Stimulated activated CD8-positive, alpha-beta memory T cell treated with anti-CD3 and anti-CD28 coated beads, Interleukin-15, amount 100 ng/mL, for 4 hours (primary cell): Measurements from ENCODE around the gene OSBPL9.
"Not testable (repeated sequence)": the region's sequence is repeated elsewhere in the genome, so short reads cannot be mapped to it uniquely, and the experiment has no call there.

ENCODE experiments used
- DNase-seq, 2 donors: peaks; one replicate each; pipeline ENCODE4 v3.0.0-alpha.2; 2020; ENCODE audit warnings: low read depth in 2 of 2

OSBPL9 gene

DNA sequence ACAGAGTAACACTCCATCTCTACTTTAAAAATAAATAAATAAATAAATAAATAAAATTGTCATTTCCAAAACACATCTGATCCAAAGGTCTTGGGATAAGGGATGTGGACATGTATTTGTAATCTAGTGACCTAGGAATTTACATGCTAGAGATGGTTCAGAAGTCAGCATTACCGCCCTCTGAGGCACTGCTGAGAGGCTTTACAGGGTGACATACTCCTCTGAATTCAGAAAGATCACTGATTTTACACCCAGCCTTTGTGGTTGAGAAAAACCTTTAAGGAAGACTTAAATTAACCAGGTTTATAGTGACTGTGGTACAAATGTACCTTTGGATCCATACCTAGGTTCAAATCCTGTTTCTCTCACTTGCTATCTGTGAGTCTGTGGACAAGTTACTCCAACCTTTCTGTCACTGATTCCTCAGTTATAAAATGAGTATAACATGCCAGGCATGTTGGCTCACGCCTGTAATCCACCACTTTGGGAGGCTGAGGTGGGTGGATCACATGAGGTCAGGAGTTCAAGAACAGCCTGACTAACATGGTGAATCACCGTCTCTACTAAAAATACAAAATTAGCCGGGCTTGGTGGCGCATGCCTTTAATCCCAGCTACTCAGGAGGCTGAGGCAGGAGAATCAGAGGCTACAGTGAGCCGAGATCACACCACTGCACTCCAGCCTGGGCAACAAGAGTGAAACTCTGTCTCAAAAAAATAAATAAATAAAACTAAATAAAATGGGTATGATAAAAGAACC, 20.1 kb downstream of the OSBPL9 start:
- no peak for DNase-seq

DNA sequence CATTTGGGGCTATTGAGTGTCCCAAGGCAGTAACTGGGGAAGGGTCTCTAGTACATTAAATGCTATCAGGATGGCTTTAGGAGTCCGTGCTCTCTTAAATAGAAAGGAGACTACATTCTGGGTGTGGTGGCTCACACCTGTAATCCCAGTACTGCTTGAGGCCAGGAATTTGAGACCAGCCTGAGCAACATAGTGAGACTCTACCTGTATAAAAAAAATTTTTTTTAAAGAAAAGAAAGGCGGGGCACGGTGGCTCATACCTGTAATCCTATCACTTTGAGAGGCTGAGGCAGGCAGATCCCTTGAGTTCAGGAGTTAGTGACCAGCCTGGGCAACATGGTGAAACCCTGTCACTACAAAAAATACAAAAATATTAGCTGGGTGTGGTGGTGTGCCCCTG, 21.5 kb downstream of the OSBPL9 start:
- no peak for DNase-seq

DNA sequence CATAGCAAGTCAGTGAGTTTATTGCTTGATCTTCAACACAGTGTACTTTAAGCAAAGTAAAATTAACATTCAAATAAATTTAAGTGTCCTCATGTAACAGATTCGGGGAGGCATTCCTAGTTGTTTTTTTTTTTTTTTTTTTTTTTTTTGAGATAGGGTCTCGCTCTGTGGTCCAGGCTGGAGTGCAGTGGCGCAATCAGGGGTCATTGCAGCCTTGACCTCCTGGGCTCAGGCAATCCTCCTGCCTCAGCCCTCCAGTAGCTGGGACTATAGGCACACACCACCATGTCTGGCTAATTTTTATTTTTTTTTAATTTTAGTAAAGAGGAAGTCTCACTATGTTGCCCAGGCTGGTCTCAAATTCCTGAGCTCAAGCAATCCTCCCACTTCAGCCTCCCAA, 22.8 kb downstream of the OSBPL9 start:
- DNase-seq: no peak

DNA sequence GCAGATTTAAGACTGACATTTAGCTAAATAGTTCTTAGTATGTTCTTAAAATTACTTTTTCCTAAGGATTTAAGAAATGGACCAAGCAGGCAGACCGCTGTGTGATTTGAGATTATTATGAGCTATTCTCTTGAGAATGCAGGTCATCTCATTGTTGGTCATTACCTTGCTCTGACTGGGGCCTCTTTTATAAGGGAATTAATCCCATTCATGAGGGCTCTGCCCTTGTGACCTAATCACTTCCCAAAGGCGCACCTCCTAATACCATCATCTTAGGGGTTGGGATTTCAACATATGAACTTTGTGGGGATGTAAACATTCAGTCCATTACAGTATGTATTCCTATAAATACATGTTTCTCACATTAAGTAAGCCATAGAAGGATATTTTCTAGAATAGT, 24.2 kb downstream of the OSBPL9 start:
- DNase-seq: no peak

DNA sequence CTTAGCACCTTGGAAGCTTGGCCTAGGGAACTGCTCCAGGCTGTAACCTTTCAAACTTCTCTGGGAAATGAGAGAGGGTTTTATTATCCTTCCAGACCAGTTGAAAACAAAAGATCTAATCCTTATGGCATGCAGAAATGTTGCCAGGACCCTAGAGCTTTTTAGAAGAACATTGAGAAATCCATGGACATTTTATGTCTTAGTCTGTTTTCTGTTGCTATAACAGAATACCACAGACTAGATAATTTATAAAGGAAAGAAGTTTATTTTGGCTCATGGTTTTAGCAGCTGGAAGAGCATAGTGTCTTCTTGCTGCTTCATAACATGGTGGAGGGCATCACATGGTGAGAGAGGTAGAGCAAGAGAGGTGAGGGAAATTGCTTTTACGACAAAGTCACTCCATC, 25.8 kb downstream of the OSBPL9 start:
- DNase-seq: no peak

GRCh38 chr1:51643362-51643761, 26.5 kb downstream of the OSBPL9 start:
- DNase-seq: no peak

GRCh38 chr1:51644020-51644419, 27.1 kb downstream of the OSBPL9 start:
- DNase-seq: no peak

DNA sequence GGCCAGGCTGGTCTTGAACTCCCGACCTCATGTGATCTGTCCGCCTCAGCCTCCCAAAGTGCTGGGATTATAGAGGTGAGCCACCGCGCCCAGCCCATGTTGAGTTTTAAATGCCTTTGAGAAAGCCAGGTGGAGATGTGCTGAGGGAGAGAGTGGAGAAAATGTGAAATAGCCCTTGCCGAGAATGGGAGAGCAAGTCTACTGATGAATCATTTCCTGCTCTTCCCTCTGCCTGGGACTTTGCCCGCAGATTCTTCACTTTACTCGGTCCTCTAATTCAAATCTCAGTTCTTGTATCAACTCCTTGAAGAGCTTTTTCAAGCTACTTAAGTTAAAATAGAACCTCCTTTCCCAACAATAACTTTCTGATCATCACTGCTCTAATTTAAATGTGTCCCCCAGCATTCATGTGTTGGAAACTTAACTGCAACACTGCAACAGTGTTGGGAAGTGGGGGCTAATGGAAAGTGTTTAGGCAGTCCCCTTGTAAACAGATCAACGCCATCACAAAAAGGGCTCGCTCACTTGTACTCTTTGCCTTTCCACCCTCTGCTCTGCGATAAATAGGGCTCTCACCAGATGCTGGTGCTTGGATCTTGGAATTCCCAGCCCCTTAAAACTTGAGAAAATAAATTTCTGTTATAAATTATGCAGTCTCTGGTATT, 27.8 kb downstream of the OSBPL9 start:
- no peak for DNase-seq

- DNase-seq: not testable (repeated sequence)
These were observed 29.7 kb downstream of the OSBPL9 start for GRCh38 chr1:51646592-51646991.

DNA sequence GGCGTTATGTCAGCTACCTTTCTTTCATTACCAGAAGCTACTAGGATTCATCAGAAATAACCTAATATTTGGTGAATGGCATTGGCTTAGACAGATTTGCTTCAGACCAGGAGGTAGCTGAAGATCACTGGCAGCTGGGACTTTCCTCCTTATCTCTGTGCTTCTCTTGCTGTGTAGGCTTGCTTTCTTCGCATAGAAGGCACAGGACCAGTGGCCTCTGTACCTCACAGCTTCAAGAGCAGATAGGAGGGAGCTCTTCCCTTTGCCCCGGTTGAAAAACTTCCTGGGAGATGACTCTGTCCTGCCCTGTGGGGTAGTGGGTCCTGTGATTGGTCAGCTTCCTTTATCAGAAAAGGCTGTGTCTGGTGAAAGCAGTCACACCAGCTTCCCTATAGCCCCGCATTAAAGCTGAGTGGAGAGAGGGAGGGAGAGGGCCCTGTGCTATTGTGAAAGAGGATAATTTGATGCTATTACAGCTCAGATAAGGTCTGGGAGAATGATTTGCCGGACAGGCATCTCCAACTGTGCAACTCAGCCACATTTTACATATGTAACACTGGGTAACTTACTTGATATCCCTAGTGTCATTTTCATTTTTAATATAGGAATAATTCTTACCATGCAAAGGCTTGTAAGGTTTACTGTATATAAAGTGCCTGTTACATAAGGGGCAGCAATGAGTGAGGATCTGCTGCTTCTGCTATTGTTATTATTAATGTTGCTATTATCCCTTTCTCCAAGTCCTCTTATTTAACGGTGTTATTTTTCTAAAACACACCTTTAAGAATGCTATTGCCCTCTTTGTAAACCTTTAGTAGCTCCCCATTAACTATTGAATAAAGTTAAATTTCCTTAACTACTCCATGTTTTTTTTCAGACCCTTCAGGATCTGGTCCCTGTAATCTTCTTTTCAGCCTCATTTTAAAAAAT, 31.6 kb downstream of the OSBPL9 start:
- no peak for DNase-seq

GRCh38 chr1:51649593-51650091, 32.8 kb downstream of the OSBPL9 start:
- DNase-seq: no peak

- DNase-seq: no peak
These were observed 33.3 kb downstream of the OSBPL9 start for GRCh38 chr1:51650198-51650597.

DNA sequence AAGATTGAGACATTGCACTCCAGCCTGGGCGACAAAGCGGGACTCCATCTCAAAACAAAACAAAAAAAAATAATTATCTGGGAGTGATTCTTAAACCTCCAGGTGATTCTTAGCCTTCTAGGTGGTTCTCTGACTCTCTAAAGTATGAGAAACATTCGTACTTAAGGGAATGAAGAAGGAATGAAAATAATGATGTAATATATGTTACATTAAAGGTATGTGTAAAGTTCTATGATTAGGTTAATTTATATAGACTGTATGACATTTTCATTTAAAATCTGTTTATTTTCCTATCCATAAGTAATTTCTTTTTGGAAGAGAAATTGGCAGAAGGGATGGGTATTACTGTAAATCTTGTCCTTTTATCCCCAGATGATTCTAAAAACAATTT, 34.7 kb downstream of the OSBPL9 start:
- DNase-seq: no peak

DNA sequence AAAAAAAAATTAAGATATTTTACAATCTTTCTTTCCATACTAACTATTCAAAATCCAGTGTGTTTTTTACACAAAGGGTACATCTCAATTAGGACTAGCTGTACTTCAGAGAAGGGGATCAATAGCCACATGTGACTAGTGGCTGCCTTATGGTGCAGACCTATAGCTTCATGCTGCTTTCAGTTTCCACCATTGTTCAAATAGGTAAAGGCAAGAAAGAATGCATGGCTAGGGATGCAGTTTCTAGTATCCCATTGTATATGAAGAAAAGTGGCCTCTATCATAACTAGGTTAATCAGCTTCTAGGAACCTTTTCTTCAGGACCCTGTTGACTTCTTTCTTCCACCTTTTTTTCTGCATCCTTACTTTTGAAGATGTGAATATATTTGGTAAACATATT, 35.7 kb downstream of the OSBPL9 start:
- DNase-seq: no peak

DNA sequence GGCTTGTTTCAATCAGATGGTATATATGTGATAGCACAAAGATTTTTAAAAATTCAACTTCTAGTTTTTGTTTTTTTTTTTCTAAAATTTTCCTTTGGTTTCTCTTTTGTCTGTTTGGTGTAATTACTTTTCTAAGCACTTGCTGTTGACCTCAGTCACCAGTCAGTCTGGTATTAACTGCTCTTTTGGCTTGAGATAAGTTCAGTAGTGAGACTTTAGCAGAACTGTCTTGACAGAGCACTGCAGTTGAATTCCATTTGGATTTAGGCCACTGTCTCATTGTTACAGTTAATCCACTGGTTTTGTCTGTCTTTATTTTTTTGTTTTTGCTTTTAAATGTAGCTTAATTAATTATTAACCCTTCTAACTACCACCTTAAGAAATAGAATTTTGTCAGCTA, 36.2 kb downstream of the OSBPL9 start:
- DNase-seq: no peak

- no peak for DNase-seq
These were observed 37.1 kb downstream of the OSBPL9 start for GRCh38 chr1:51654000-51654399.

- no peak for DNase-seq
These were observed 39.5 kb downstream of the OSBPL9 start for GRCh38 chr1:51656374-51656773.

- DNase-seq: no peak
These were observed 43.7 kb downstream of the OSBPL9 start for GRCh38 chr1:51660580-51660979.

GRCh38 chr1:51661081-51661518, 44.2 kb downstream of the OSBPL9 start:
- no peak for DNase-seq

DNA sequence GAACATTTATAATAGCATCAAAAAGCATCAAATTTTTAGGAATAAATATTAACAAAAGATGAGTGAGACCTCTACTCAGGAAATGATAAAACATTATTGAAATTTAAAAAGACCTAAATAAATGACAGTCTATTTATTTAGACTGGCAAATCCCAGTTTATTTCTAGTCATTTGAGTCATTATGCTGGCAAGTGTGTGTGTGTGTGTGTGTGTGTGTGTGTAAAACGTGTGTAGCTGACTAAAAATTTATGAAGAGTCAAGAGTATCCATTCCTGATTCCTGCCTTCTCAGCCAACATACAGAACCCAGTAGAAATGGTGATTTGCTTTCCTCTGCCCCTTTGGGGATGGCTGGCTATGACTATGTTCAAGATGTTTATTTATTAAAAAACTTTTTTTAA, 46.2 kb downstream of the OSBPL9 start:
- no peak for DNase-seq

DNA sequence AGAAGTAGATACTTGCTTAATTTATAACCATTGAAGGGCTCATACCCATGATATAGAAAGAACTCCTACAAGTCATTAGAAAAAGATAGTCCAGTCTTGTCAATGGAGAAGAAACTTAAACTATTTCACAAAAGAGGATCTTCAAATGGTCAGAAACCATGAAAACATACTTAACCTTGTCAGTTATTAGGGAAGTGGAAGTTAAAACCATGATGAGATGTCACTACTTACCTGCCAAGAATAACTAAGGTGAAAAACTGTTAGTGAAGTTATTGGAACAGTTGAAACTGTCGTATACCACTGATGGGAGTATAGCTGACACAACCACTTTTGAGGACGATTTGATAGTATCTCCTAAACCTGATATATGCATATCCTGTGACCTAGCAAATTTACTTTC, 46.8 kb downstream of the OSBPL9 start:
- no peak for DNase-seq
